ENCODE measurements around the gene CRABP1.

CRABP1 gene

DNA sequence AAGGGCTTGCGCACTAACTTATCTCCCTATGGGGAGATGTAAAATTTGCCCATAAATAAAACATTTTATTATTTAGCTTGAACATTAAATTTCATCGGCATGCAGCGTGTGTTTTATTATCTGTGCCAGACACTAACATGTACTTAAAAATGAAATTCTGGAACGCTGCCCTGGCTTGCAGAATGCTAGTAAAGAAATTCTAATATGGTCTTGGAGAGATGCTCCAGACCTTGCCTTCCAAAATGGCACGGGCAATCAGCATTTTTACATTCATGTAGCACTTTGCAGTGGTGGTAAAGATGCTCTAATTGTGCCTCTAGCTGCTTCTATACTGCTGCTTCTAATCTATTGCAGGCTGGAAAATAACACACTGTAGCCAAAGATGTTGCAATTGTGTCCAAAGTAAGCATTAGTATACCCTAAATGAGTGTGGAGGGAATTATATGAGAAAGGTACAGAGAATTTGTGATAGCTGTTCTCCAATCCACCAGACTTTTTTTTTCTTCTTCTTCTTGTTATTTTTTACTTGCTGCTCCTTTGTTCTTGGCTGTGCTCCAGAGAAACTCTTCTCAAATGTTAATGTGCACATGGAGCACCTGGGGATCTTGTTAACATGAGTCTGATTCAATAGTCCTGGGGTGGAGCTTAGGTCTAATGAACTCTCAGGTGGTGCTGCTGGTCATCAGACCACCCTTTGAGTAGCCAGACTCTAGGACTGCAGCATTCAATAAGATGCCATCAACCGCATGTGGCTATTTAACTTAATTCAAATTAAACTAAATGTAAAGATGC lies 47.3 kb downstream of the CRABP1 start:
- CTCF ChIA-PET, result no interaction called here
- POLR2A ChIA-PET, result interaction anchor here (1.3 kb wide), 1 partner anchor 50 kb away, joined by 3 read pairs; the partner anchor contains the start of gene IREB2
- TF ChIP-seq FOXM1 (IDR thresholded peaks at IDR 0.05; ENCODE audit: borderline replicate concordance) (no peak), ELF4 (IDR thresholded peaks at IDR 0.05) (no peak), LEF1 (IDR thresholded peaks at IDR 0.05; ENCODE audit: borderline replicate concordance) (no peak), TARDBP (IDR thresholded peaks at IDR 0.05) (no peak), L3MBTL2 (conservative IDR thresholded peaks at IDR 0.05) (no peak), ARNT (IDR thresholded peaks at IDR 0.05) (no peak), HDGF (IDR thresholded peaks at IDR 0.05; ENCODE audit: borderline replicate concordance) (no peak), SUZ12 (IDR thresholded peaks at IDR 0.05) (no peak), ZNF384 (IDR thresholded peaks at IDR 0.05) (no peak), BHLHE40 (IDR thresholded peaks at IDR 0.05; ENCODE audit: borderline replicate concordance) (no peak), NFRKB (IDR thresholded peaks at IDR 0.05) (no peak), CTBP1 (IDR thresholded peaks at IDR 0.05; ENCODE audit: borderline replicate concordance) (no peak), FOXK2 (IDR thresholded peaks at IDR 0.05) (no peak)
- TF ChIP-seq, protein P1, sequence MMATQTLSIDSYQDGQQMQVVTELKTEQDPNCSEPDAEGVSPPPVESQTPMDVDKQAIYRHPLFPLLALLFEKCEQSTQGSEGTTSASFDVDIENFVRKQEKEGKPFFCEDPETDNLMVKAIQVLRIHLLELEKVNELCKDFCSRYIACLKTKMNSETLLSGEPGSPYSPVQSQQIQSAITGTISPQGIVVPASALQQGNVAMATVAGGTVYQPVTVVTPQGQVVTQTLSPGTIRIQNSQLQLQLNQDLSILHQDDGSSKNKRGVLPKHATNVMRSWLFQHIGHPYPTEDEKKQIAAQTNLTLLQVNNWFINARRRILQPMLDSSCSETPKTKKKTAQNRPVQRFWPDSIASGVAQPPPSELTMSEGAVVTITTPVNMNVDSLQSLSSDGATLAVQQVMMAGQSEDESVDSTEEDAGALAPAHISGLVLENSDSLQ (IDR thresholded peaks at IDR 0.05), result no peak
- DNase-seq (ENCODE audit: extremely low spot score), result no peak

DNA sequence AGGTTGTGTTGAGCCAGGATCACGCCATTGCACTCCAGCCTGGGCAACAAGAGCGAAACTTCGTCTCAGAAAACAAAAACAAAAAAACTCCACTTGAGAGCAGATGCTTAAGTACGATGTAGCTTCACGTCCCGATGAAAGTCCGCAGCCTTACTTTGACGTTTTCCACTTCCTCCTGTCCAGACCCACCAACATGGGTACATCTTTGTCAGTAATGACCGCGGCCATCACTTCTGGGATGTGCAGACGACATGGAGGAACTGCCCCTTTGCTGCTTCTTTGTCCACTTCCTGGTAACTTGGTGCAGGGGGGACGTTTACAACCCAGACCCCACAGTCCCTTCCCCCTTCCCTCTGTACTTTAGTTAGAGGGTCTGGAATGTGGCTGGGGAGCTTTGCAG lies 48.7 kb downstream of the CRABP1 start:
- no peak for DNase-seq (ENCODE audit: extremely low spot score)
- TF ChIP-seq TARDBP (IDR thresholded peaks at IDR 0.05) (no peak), L3MBTL2 (conservative IDR thresholded peaks at IDR 0.05) (no peak), HDGF (IDR thresholded peaks at IDR 0.05; ENCODE audit: borderline replicate concordance) (no peak), SUZ12 (IDR thresholded peaks at IDR 0.05) (no peak), SP1 (IDR thresholded peaks at IDR 0.05) (no peak), LEF1 (IDR thresholded peaks at IDR 0.05; ENCODE audit: borderline replicate concordance) (no peak), ZNF384 (IDR thresholded peaks at IDR 0.05) (no peak), CTBP1 (IDR thresholded peaks at IDR 0.05; ENCODE audit: borderline replicate concordance) (no peak), FOXM1 (IDR thresholded peaks at IDR 0.05; ENCODE audit: borderline replicate concordance) (no peak), NFRKB (IDR thresholded peaks at IDR 0.05) (no peak), BHLHE40 (IDR thresholded peaks at IDR 0.05; ENCODE audit: borderline replicate concordance) (no peak), ARNT (IDR thresholded peaks at IDR 0.05) (no peak), ELF4 (IDR thresholded peaks at IDR 0.05) (no peak), FOXK2 (IDR thresholded peaks at IDR 0.05) (no peak), FOXA1 (IDR thresholded peaks at IDR 0.05) (no peak)
- TF ChIP-seq, protein P1 (IDR thresholded peaks at IDR 0.05), result no peak
- CTCF ChIA-PET, result no interaction called here
- POLR2A ChIA-PET, result no interaction called here

DNA sequence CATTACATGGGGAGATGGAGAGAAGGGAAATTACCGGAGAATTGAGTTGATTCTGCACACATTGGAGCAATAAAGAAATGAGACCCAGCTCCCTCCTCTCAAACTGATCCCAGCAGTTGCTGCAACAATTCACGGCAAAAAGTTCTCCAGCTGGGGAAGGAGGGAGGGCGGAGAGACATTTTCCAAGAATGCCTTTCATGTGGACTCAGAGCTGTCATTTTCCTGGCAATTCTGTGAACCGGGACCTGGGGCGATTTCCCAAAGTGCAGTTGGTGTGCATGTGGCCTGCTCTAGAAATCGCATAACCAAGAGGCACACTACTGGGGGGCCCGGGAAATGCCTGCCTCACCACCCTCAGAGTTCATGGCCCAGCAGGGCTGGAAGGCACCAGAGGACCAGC lies 49.2 kb downstream of the CRABP1 start:
- POLR2A ChIA-PET, result no interaction called here
- DNase-seq (ENCODE audit: extremely low spot score), result no peak
- TF ChIP-seq SP1 (IDR thresholded peaks at IDR 0.05), result no peak
- no peak for TF ChIP-seq CTBP1 (IDR thresholded peaks at IDR 0.05; ENCODE audit: borderline replicate concordance)
- TF ChIP-seq TARDBP (IDR thresholded peaks at IDR 0.05), result no peak
- TF ChIP-seq ARNT (IDR thresholded peaks at IDR 0.05), result no peak
- no peak for TF ChIP-seq FOXK2 (IDR thresholded peaks at IDR 0.05)
- TF ChIP-seq, protein P1 (IDR thresholded peaks at IDR 0.05), result no peak
- no peak for TF ChIP-seq BHLHE40 (IDR thresholded peaks at IDR 0.05; ENCODE audit: borderline replicate concordance)
- TF ChIP-seq ELF4 (IDR thresholded peaks at IDR 0.05), result no peak
- TF ChIP-seq LEF1 (IDR thresholded peaks at IDR 0.05; ENCODE audit: borderline replicate concordance), result no peak
- TF ChIP-seq FOXA1 (IDR thresholded peaks at IDR 0.05), result no peak
- TF ChIP-seq NFRKB (IDR thresholded peaks at IDR 0.05), result no peak
- TF ChIP-seq ZNF384 (IDR thresholded peaks at IDR 0.05), result no peak
- no peak for TF ChIP-seq HDGF (IDR thresholded peaks at IDR 0.05; ENCODE audit: borderline replicate concordance)
- CTCF ChIA-PET, result no interaction called here

DNA sequence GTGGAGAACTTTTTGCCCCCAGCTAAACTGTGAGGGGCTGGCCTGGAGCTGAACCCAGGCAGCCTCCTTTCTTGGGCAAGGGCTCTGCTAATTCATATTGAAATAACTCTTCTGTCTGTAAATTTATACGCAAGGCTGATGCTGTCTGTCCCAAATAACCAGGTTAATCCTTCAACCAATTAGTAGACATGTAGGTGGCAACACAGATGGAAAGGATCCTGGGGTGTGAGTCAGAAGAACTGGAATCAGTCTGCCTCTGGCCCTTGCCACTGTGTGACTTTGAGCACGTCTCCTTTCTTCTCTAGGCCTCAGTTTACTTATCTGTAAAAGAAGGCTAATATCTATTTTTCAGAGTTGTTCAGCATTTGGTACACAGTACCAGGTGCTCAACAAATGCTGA lies 49.6 kb downstream of the CRABP1 start:
- no peak for DNase-seq (ENCODE audit: extremely low spot score)
- ChIA-PET POLR2A (no interaction called here), CTCF (no interaction called here)
- TF ChIP-seq L3MBTL2 (conservative IDR thresholded peaks at IDR 0.05), result no peak
- TF ChIP-seq ZNF384 (IDR thresholded peaks at IDR 0.05), result no peak
- TF ChIP-seq TARDBP (IDR thresholded peaks at IDR 0.05), result no peak
- TF ChIP-seq ELF4 (IDR thresholded peaks at IDR 0.05), result no peak
- TF ChIP-seq FOXK2 (IDR thresholded peaks at IDR 0.05), result no peak
- TF ChIP-seq NFRKB (IDR thresholded peaks at IDR 0.05), result no peak
- TF ChIP-seq ARNT (IDR thresholded peaks at IDR 0.05), result no peak
- TF ChIP-seq SP1 (IDR thresholded peaks at IDR 0.05), result no peak
- TF ChIP-seq FOXA1 (IDR thresholded peaks at IDR 0.05), result no peak
- TF ChIP-seq SUZ12 (IDR thresholded peaks at IDR 0.05), result no peak
- TF ChIP-seq BHLHE40 (IDR thresholded peaks at IDR 0.05; ENCODE audit: borderline replicate concordance), result no peak
- no peak for TF ChIP-seq FOXM1 (IDR thresholded peaks at IDR 0.05; ENCODE audit: borderline replicate concordance)
- no peak for TF ChIP-seq CTBP1 (IDR thresholded peaks at IDR 0.05; ENCODE audit: borderline replicate concordance)
- no peak for TF ChIP-seq HDGF (IDR thresholded peaks at IDR 0.05; ENCODE audit: borderline replicate concordance)
- no peak for TF ChIP-seq LEF1 (IDR thresholded peaks at IDR 0.05; ENCODE audit: borderline replicate concordance)
- TF ChIP-seq, protein P1 (IDR thresholded peaks at IDR 0.05), result no peak

DNA sequence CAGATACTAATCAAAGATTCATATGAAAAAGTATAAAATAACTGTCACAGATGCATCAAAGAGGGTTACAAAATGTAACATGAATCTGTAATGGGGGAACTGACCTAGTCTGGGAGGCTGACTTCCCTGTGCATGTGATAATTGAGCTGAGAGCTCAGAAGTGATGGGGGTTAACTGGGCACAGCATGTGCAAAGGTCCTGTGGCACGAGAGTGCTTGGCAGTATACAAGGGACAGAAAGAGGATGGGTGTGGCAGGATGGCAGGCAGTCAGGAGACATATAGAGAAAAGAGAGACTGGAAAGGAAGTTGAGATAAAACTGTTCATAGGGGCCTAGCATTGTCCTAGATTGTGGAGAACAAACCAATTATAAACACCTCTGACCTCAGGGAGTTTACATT lies 50.1 kb downstream of the CRABP1 start:
- POLR2A ChIA-PET, result no interaction called here
- TF ChIP-seq ARNT (IDR thresholded peaks at IDR 0.05) (no peak), BHLHE40 (IDR thresholded peaks at IDR 0.05; ENCODE audit: borderline replicate concordance) (no peak), FOXA1 (IDR thresholded peaks at IDR 0.05) (no peak), HDGF (IDR thresholded peaks at IDR 0.05; ENCODE audit: borderline replicate concordance) (no peak), ELF4 (IDR thresholded peaks at IDR 0.05) (no peak), CTBP1 (IDR thresholded peaks at IDR 0.05; ENCODE audit: borderline replicate concordance) (no peak), ZNF384 (IDR thresholded peaks at IDR 0.05) (no peak), SUZ12 (IDR thresholded peaks at IDR 0.05) (no peak), L3MBTL2 (conservative IDR thresholded peaks at IDR 0.05) (no peak), NFRKB (IDR thresholded peaks at IDR 0.05) (no peak), FOXK2 (IDR thresholded peaks at IDR 0.05) (no peak), FOXM1 (IDR thresholded peaks at IDR 0.05; ENCODE audit: borderline replicate concordance) (no peak), SP1 (IDR thresholded peaks at IDR 0.05) (no peak)
- TF ChIP-seq, protein P1 (IDR thresholded peaks at IDR 0.05), result no peak
- no peak for DNase-seq (ENCODE audit: extremely low spot score)
- CTCF ChIA-PET, result no interaction called here
